ENCODE data around the gene SLC6A13. TPM values are rescaled to one million over a fixed set of nuclear protein-coding genes. Genes with fewer than 3 reads are reported as not detected.

SLC6A13 gene
- total and polyA plus RNA-seq, 10 of the 15 experiments (the other 5 are each of a cell fraction or from before 2014, with no cell fraction given), result 0.18 to 1.2 (median 0.20) TPM; not detected in 3

DNA sequence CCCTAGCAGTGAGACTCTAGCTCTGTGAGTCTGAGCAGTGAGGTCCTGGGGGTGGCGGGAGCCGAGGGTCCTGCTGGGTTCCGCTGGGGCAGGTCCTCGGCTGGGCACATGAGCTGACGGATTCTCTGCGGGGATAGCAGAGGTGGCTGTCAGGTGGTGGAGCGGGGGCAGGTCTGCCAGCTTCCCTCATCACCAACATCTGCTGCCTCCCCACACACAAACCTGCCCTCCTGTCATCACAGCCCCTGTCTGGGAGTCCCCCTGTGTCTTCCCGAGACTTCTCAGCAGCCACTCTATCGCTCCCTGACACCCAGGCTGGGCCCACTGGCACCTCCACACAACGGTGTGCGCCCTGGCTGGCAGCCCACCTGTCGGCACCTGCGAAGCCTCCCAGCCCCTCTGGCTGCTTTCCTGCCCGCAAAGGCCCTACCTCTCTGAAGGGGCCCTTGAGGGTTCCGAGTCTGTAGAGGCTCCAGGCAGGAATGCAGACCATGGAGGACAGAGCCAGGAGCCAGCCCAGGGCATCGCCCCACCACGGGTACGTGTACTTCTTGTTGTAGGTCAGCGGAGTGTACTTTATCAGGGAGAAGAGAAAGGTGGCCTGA, 41.6 kb downstream of the SLC6A13 start:
- H4K20me1 ChIP-seq (ENCODE audit: control insufficient read depth, insufficient read depth), result no peaks in the 10 kb centered on the region; the same call in 1 of the 2 replicates
- intact Hi-C loops (cut with micrococcal nuclease; ENCODE audit: unreplicated experiment), result no loop called here
- POLR2A ChIA-PET, result no interaction called here
- H2AFZ ChIP-seq (ENCODE audit: control insufficient read depth, low read depth, low read length), result no peak overlapping the region
- FAIRE-seq (no peak), ATAC-seq (no peak), DNase-seq (ENCODE audit: low read depth, low spot score) (no peak)
- no peaks in the 10 kb centered on the region for H3K79me2 ChIP-seq (ENCODE audit: control insufficient read depth, insufficient read depth, low read length)
- WGBS (ENCODE audit: insufficient coverage, insufficient replicate concordance, low lambda C conversion rate, missing lambda C conversion rate), result 54% methylated on average over 19 of the region's 19 CpGs
- CTCF ChIA-PET, result interaction anchor here (0.9 kb wide), 1 partner anchor 13 kb away, joined by 3 read pairs; no protein-coding TSS in a partner anchor
- no peaks in the 10 kb centered on the region for H3K9me3 ChIP-seq (replicated peaks; ENCODE audit: control insufficient read depth, insufficient read depth, low read length)
- no peaks in the 10 kb centered on the region for H3K36me3 ChIP-seq (ENCODE audit: control insufficient read depth in 2 of 2, insufficient read depth in 2 of 2, low read length in 1 of 2)
- RAD21 ChIA-PET (ENCODE audit: unreplicated experiment), result no interaction called here
- H3K4me2 ChIP-seq (ENCODE audit: control insufficient read depth, insufficient read depth), result no peak overlapping the region
- H3K9ac ChIP-seq (ENCODE audit: control insufficient read depth, insufficient read depth, low read length), result no peak overlapping the region
- no peaks in the 10 kb centered on the region for H3K27me3 ChIP-seq (replicated peaks in 1 of 2; ENCODE audit: control insufficient read depth in 2 of 2, insufficient read depth in 2 of 2, low read length in 1 of 2)
- in situ Hi-C loops (cut with MboI), result no loop called here
- SMC1A ChIA-PET (ENCODE audit: uncharacterized antibody, unreplicated experiment), result no interaction called here
- H3K27ac ChIP-seq (ENCODE audit: control insufficient read depth, insufficient read depth), result no peak overlapping the region
- no peak overlapping the region for H3K4me3 ChIP-seq
- BruUV-seq (replicated peaks), result no TSS peak
- no peaks in the 10 kb centered on the region for H3K4me1 ChIP-seq (ENCODE audit: control insufficient read depth, insufficient read depth, low read length)
- TF ChIP-seq SPI1 (IDR thresholded peaks at IDR 0.05; ENCODE audit: borderline replicate concordance, insufficient read depth, low read depth, low read length) (no peak), ZNF384 (IDR thresholded peaks at IDR 0.05; ENCODE audit: borderline replicate concordance, low read depth, low read length) (no peak), NFYB (IDR thresholded peaks at IDR 0.05; ENCODE audit: insufficient read depth, low read depth, low read length) (no peak), RAD51 (IDR thresholded peaks at IDR 0.05) (no peak), TCF7 (IDR thresholded peaks at IDR 0.05; ENCODE audit: borderline replicate concordance) (no peak), SKIL (IDR thresholded peaks at IDR 0.05; ENCODE audit: low read depth, poor library complexity, severe bottlenecking) (no peak), PRDM15 (CRISPR knock-in tag; IDR thresholded peaks at IDR 0.05) (no peak), HCFC1 (IDR thresholded peaks at IDR 0.05; ENCODE audit: low read length) (no peak), HSF1 (IDR thresholded peaks at IDR 0.05; ENCODE audit: low read depth, low read length) (no peak)
- TF ChIP-seq, protein P1, sequence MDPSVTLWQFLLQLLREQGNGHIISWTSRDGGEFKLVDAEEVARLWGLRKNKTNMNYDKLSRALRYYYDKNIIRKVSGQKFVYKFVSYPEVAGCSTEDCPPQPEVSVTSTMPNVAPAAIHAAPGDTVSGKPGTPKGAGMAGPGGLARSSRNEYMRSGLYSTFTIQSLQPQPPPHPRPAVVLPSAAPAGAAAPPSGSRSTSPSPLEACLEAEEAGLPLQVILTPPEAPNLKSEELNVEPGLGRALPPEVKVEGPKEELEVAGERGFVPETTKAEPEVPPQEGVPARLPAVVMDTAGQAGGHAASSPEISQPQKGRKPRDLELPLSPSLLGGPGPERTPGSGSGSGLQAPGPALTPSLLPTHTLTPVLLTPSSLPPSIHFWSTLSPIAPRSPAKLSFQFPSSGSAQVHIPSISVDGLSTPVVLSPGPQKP (IDR thresholded peaks at IDR 0.05; ENCODE audit: low read depth, low read length), result no peak
- TF ChIP-seq, protein P2, sequence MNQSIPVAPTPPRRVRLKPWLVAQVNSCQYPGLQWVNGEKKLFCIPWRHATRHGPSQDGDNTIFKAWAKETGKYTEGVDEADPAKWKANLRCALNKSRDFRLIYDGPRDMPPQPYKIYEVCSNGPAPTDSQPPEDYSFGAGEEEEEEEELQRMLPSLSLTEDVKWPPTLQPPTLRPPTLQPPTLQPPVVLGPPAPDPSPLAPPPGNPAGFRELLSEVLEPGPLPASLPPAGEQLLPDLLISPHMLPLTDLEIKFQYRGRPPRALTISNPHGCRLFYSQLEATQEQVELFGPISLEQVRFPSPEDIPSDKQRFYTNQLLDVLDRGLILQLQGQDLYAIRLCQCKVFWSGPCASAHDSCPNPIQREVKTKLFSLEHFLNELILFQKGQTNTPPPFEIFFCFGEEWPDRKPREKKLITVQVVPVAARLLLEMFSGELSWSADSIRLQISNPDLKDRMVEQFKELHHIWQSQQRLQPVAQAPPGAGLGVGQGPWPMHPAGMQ (IDR thresholded peaks at IDR 0.05; ENCODE audit: borderline replicate concordance), result no peak
